ENCODE data around the gene GID8. TPM values are rescaled to one million over a fixed set of nuclear protein-coding genes. Genes with fewer than 3 reads are reported as not detected.

GID8 gene
- total and polyA plus RNA-seq, 2 of the 13 experiments (the other 11 are each of a cell fraction or from before 2014, with no cell fraction given): 39.6 to 59.8 TPM

GRCh38 chr20:62929051-62929538 lies 8.9 kb upstream of the GID8 start:
- FAIRE-seq (no peak), DNase-seq (ENCODE audit: low spot score) (peak; percentile 50), ATAC-seq (peak; percentile 12)
- peak overlapping the region; percentile 33 for H3K27ac ChIP-seq (ENCODE audit: extremely low read length, insufficient read depth, low read length)
- peaks cover 99% of the 10 kb centered on the region for H3K79me2 ChIP-seq (ENCODE audit: insufficient read depth, low read length)
- H3K36me3 ChIP-seq (replicated peaks in 1 of 2; ENCODE audit: control insufficient read depth in 1 of 2, insufficient read depth in 2 of 2, low read length in 2 of 2): peaks cover 5 to 19% of the 10 kb centered on the region in 2 experiments
- in situ Hi-C loops (cut with HindIII; ENCODE audit: extremely low pct_ligation_motif_present, low pct_unique_long_range_greater_than_20kb) (no loop called here), intact Hi-C loops (cut with micrococcal nuclease; ENCODE audit: unreplicated experiment) (no loop called here)
- peaks cover 70% of the 10 kb centered on the region for H4K20me1 ChIP-seq (ENCODE audit: insufficient read depth, low read length)
- H3K4me2 ChIP-seq (ENCODE audit: low read depth, low read length): peak overlapping the region; percentile 22
- peaks cover 0 to 5% of the 10 kb centered on the region in 2 experiments; a peak in 1 of 5 replicates for H3K27me3 ChIP-seq (ENCODE audit: control insufficient read depth in 1 of 2, insufficient read depth in 2 of 2, low read length in 2 of 2)
- H3K4me3 ChIP-seq (replicated peaks in 1 of 3; ENCODE audit: insufficient read depth in 1 of 3, low read depth in 2 of 3, low read length in 3 of 3): peak overlapping the region in 2 of 3 experiments; percentile 23 to 31; a peak in 2 of 6 replicates
- 71% methylated on average over 43 of the region's 44 CpGs for WGBS (ENCODE audit: low lambda C conversion rate)
- CTCF ChIA-PET (ENCODE audit: low intra/inter-chr PET ratio, low total read pairs): no interaction called here
- H3K9ac ChIP-seq (ENCODE audit: insufficient read depth, low read depth, low read length): 0 out of 2 replicates have a peak overlapping the region, but pooled peaks have one; percentile 7
- H3K4me1 ChIP-seq (ENCODE audit: insufficient read depth, low read length): peaks cover 67% of the 10 kb centered on the region
- BruUV-seq (replicated peaks): no TSS peak
- POLR2A ChIA-PET: interaction anchor here (1.6 to 6.4 kb wide), 2 partner anchors 8 to 26 kb away, joined by 5 to 118 read pairs; partner anchors contain the start of gene GID8
- H3K9me3 ChIP-seq (ENCODE audit: low read length): no peaks in the 10 kb centered on the region
- no peak overlapping the region for H2AFZ ChIP-seq (ENCODE audit: low read length)
- TF ChIP-seq ZNF224 (CRISPR knock-in tag; IDR thresholded peaks at IDR 0.05) (no peak), DMAP1 (CRISPR knock-in tag; IDR thresholded peaks at IDR 0.05) (no peak), ZBTB20 (CRISPR knock-in tag; IDR thresholded peaks at IDR 0.05; ENCODE audit: borderline replicate concordance, low read depth) (no peak), ARID2 (CRISPR knock-in tag; IDR thresholded peaks at IDR 0.05; ENCODE audit: borderline replicate concordance) (no peak), PAWR (CRISPR knock-in tag; IDR thresholded peaks at IDR 0.05; ENCODE audit: borderline replicate concordance) (no peak), BHLHE40 (IDR thresholded peaks at IDR 0.05; ENCODE audit: low read length) (no peak), ZNF33B (CRISPR knock-in tag; IDR thresholded peaks at IDR 0.05) (no peak), YY1 (IDR thresholded peaks at IDR 0.05; ENCODE audit: insufficient read depth, insufficient replicate concordance, low read depth, low read length) (no peak), HDAC2 (CRISPR knock-in tag; IDR thresholded peaks at IDR 0.05) (no peak), YEATS2 (CRISPR knock-in tag; IDR thresholded peaks at IDR 0.05; ENCODE audit: borderline replicate concordance) (0 out of 2 replicates have a peak, but pooled peaks have one; percentile 44), PLRG1 (conservative IDR thresholded peaks at IDR 0.05) (no peak)
- TF ChIP-seq, protein P1, sequence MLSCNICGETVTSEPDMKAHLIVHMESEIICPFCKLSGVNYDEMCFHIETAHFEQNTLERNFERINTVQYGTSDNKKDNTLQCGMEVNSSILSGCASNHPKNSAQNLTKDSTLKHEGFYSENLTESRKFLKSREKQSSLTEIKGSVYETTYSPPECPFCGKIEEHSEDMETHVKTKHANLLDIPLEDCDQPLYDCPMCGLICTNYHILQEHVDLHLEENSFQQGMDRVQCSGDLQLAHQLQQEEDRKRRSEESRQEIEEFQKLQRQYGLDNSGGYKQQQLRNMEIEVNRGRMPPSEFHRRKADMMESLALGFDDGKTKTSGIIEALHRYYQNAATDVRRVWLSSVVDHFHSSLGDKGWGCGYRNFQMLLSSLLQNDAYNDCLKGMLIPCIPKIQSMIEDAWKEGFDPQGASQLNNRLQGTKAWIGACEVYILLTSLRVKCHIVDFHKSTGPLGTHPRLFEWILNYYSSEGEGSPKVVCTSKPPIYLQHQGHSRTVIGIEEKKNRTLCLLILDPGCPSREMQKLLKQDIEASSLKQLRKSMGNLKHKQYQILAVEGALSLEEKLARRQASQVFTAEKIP (CRISPR knock-in tag; IDR thresholded peaks at IDR 0.05; ENCODE audit: borderline replicate concordance): no peak
- TF ChIP-seq, protein P2, sequence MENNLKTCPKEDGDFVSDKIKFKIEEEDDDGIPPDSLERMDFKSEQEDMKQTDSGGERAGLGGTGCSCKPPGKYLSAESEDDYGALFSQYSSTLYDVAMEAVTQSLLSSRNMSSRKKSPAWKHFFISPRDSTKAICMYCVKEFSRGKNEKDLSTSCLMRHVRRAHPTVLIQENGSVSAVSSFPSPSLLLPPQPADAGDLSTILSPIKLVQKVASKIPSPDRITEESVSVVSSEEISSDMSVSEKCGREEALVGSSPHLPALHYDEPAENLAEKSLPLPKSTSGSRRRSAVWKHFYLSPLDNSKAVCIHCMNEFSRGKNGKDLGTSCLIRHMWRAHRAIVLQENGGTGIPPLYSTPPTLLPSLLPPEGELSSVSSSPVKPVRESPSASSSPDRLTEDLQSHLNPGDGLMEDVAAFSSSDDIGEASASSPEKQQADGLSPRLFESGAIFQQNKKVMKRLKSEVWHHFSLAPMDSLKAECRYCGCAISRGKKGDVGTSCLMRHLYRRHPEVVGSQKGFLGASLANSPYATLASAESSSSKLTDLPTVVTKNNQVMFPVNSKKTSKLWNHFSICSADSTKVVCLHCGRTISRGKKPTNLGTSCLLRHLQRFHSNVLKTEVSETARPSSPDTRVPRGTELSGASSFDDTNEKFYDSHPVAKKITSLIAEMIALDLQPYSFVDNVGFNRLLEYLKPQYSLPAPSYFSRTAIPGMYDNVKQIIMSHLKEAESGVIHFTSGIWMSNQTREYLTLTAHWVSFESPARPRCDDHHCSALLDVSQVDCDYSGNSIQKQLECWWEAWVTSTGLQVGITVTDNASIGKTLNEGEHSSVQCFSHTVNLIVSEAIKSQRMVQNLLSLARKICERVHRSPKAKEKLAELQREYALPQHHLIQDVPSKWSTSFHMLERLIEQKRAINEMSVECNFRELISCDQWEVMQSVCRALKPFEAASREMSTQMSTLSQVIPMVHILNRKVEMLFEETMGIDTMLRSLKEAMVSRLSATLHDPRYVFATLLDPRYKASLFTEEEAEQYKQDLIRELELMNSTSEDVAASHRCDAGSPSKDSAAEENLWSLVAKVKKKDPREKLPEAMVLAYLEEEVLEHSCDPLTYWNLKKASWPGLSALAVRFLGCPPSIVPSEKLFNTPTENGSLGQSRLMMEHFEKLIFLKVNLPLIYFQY (CRISPR knock-in tag; IDR thresholded peaks at IDR 0.05; ENCODE audit: borderline replicate concordance): no peak
- TF ChIP-seq, protein P3, sequence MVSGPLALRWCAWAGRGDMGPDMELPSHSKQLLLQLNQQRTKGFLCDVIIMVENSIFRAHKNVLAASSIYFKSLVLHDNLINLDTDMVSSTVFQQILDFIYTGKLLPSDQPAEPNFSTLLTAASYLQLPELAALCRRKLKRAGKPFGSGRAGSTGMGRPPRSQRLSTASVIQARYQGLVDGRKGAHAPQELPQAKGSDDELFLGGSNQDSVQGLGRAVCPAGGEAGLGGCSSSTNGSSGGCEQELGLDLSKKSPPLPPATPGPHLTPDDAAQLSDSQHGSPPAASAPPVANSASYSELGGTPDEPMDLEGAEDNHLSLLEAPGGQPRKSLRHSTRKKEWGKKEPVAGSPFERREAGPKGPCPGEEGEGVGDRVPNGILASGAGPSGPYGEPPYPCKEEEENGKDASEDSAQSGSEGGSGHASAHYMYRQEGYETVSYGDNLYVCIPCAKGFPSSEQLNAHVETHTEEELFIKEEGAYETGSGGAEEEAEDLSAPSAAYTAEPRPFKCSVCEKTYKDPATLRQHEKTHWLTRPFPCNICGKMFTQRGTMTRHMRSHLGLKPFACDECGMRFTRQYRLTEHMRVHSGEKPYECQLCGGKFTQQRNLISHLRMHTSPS (CRISPR knock-in tag; IDR thresholded peaks at IDR 0.05; ENCODE audit: low read depth): no peak
